ENCODE results near the gene CYSTM1.
A peak's percentile ranks its signal among the peaks of the same experiment; 100 is the strongest.
"Not testable (repeated sequence)": the region's sequence is repeated elsewhere in the genome, so short reads cannot be mapped to it uniquely, and the experiment has no call there.

Gene CYSTM1

GRCh38 chr5:140178482-140179116 is 3.6 kb downstream of the CYSTM1 start:
- DNase-seq = no peak

DNA sequence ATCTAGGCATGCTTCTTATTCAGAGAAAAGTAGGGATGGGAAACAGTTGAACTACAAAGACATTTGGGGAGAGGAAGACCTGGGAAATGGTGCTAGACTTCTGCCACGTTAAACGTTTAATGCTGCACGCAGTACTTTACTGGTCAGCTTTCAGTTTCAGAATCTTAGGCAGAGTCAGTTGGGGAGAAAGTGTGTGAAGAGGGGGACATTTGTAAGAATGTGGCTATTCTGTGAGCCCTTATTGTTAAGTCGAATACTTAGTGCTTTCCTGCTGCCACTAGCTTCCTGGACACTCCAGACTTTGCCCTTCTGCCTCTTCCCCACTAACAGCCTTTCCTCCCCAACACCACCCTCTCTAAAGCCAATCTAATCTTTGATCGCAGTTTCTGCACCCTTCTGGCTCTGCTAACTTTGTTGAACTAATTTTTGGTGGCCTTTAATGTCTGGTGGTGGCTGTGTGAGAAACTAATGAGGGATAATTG is 6.1 kb downstream of the CYSTM1 start:
- no peak for DNase-seq

DNA sequence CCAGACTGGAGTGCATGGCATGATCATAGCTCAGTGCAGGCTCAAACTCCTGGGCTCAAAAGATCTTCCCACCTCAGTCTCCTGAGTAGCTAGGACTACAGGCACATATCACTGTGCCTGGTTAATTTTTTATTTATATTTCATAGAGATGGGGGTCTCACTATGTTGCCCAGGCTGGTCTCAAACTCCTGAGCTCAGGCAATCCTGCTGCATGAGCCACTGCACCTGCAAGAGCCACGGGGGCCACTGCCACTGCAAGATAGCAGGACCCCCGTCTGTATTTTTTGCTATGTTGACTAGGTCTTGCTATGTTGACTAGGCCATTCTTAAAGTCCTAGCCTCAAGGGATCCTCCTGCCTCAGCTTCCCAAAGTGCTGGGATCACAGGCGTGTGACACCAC is 6.5 kb downstream of the CYSTM1 start:
- DNase-seq = no peak

GRCh38 chr5:140182075-140182711 is 7.2 kb downstream of the CYSTM1 start:
- peak; percentile 37 for DNase-seq

GRCh38 chr5:140182803-140183367 is 7.9 kb downstream of the CYSTM1 start:
- peak; percentile 77 for DNase-seq

- no peak for DNase-seq
Measured at GRCh38 chr5:140185409-140185808, 10.4 kb downstream of the CYSTM1 start.

GRCh38 chr5:140186267-140186671 is 11.3 kb downstream of the CYSTM1 start:
- DNase-seq = no peak

DNA sequence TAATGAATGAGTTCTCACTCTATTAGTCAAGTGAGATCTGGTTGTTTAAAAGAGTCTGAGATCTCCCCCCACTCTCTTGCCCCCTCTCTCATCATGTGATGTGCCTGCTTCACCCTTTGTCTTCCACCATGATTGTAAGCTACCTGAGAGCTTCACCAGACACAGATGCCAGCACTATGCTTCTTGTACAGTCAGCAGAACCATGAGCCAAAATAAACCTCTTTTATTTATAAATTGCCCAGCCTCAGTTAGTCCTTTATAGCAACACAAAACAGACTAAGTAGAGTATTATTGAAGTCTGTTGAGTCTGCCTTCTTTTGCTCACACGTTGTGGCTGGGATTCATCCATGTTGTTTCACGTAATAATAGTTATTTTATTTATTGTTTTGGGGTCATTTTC is 14.3 kb downstream of the CYSTM1 start:
- no peak for DNase-seq

- DNase-seq = peak; percentile 66
Measured at GRCh38 chr5:140189977-140190871, 15.2 kb downstream of the CYSTM1 start.

- DNase-seq = no peak
Measured at GRCh38 chr5:140190872-140191218, 15.9 kb downstream of the CYSTM1 start.

- DNase-seq = no peak
Measured at GRCh38 chr5:140192715-140193430, 17.9 kb downstream of the CYSTM1 start.

- DNase-seq = no peak
Measured at GRCh38 chr5:140194662-140195061, 19.7 kb downstream of the CYSTM1 start.

GRCh38 chr5:140196115-140196814 is 21.3 kb downstream of the CYSTM1 start:
- DNase-seq = no peak

GRCh38 chr5:140197023-140197422 is 22.0 kb downstream of the CYSTM1 start:
- DNase-seq = no peak

GRCh38 chr5:140198915-140199314 is 23.9 kb downstream of the CYSTM1 start:
- not testable (repeated sequence) for DNase-seq

GRCh38 chr5:140202078-140202477 is 27.1 kb downstream of the CYSTM1 start:
- DNase-seq = peak; percentile 18

GRCh38 chr5:140202610-140203009 is 27.6 kb downstream of the CYSTM1 start:
- DNase-seq = no peak

GRCh38 chr5:140205216-140205615 is 30.2 kb downstream of the CYSTM1 start:
- DNase-seq = no peak

GRCh38 chr5:140205952-140206351 is 31.0 kb downstream of the CYSTM1 start:
- DNase-seq = no peak

DNA sequence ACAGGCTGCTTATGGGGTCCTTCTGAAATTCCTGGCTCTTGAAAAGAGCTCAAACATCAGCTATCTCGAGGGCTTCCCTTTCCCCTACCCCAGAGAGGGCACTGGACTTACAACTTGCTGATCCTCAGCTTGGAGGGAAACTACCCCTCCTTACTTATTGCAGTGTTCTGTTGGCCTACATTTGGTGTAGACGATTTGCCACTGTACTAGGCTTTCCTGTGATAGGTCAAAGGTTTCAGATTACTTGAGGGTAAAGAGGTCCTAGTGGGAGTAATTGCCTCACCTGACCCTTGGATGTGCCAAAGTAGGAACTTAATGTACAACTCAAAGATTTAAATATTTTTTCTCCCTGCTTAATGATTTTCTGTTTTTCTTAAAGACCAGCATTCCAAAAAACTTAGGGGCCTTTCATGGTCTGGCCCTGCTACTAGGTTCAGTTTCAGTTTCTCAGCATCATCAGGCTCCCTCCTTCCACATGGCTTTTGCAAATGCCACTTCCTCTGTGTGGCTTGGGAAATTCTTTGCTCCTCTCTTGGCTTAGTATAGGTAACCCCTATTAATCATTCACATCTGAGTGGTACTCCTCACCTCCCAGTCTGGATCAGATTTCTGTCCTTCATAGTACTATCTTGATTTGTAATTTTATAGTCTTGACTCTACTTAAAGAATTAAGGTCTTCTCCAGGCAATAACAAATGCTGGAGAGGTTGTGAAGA is 32.4 kb downstream of the CYSTM1 start:
- no peak for DNase-seq

- DNase-seq = no peak
Measured at GRCh38 chr5:140208065-140208464, 33.1 kb downstream of the CYSTM1 start.

All from fibroblast of skin of back (primary cell).